HFFc6 (cell line): ENCODE measurements around the gene CREBRF. TPM values are rescaled to one million over a fixed set of nuclear protein-coding genes. Genes with fewer than 3 reads are reported as not detected.
"Not testable (repeated sequence)": the region's sequence is repeated elsewhere in the genome, so short reads cannot be mapped to it uniquely, and the experiment has no call there.

Experiments
- DNase-seq: peaks from one replicate; pipeline ENCODE4 v3.0.0-alpha.2; 2018
- H3K27ac Mint-ChIP-seq: 2 replicates; pipeline ENCODE4 v1.8.0; 2020; ENCODE audit warnings: mild to moderate bottlenecking, mixed read lengths
- H3K27me3 Mint-ChIP-seq: 2 replicates; pipeline ENCODE4 v1.8.0; 2021; ENCODE audit warnings: mild to moderate bottlenecking, moderate library complexity, mixed read lengths; ENCODE audit not compliant: insufficient read depth
- H3K36me3 Mint-ChIP-seq: 2 replicates; pipeline ENCODE4 v1.8.0; 2021; ENCODE audit warnings: low read depth, mixed read lengths
- H3K4me1 Mint-ChIP-seq: 2 replicates; pipeline ENCODE4 v1.8.0; 2020; ENCODE audit warnings: low read depth, mixed read lengths
- H3K4me3 Mint-ChIP-seq: 2 replicates; pipeline ENCODE4 v1.8.0; 2020; ENCODE audit warnings: mild to moderate bottlenecking, moderate library complexity, mixed read lengths
- H3K9me3 Mint-ChIP-seq: 2 replicates; pipeline ENCODE4 v1.8.0; 2020; ENCODE audit warnings: mild to moderate bottlenecking, mixed read lengths
- CTCF ChIP-seq: fragments of 200-600 bp; sonication (generic); IDR thresholded peaks from 2 replicates; pipeline ENCODE4 v1.5.0; 2021; ENCODE audit warnings: antibody characterized with exemption, mild to moderate bottlenecking
- total RNA-seq, 6 experiments: library from RNA; stranded (reverse); fragmentation: NEBNext Ultra II Directional; extraction: Animal tissue kit (Norgen Biotek cat#: 25700); gene quantifications; 2 replicates in 1 of 6; 3 replicates in 5 of 6; pipeline ENCODE4 v1.2.3, GENCODE V29; 2021

CREBRF gene
- total RNA-seq, 6 experiments from 2014 or later: 8.7 to 15.3 (median 10.7) TPM

GRCh38 chr5:173148354-173148753 lies 92.2 kb downstream of the CREBRF start:
- no peak for DNase-seq
- Mint-ChIP-seq H3K9me3 (no peaks in the 10 kb centered on the region), H3K27ac (no peak overlapping the region), H3K4me1 (peaks cover 14% of the 10 kb centered on the region), H3K36me3 (peaks cover 22% of the 10 kb centered on the region), H3K4me3 (no peak overlapping the region), H3K27me3 (peaks cover 2% of the 10 kb centered on the region; the same call in 1 of the 2 replicates)
- TF ChIP-seq CTCF: no peak

- H3K4me3 Mint-ChIP-seq: no peak overlapping the region
- H3K4me1 Mint-ChIP-seq: no peaks in the 10 kb centered on the region
- H3K27ac Mint-ChIP-seq: no peak overlapping the region
- DNase-seq: no peak
- no peak for TF ChIP-seq CTCF
- H3K36me3 Mint-ChIP-seq: peaks cover 29% of the 10 kb centered on the region
- no peaks in the 10 kb centered on the region for H3K9me3 Mint-ChIP-seq
- H3K27me3 Mint-ChIP-seq: no peaks in the 10 kb centered on the region
Measured at GRCh38 chr5:173152547-173152946, 96.4 kb downstream of the CREBRF start.

GRCh38 chr5:173153842-173154241 lies 97.7 kb downstream of the CREBRF start:
- TF ChIP-seq CTCF: no peak
- Mint-ChIP-seq H3K9me3 (no peaks in the 10 kb centered on the region), H3K4me3 (no peak overlapping the region), H3K27me3 (no peaks in the 10 kb centered on the region), H3K27ac (no peak overlapping the region), H3K36me3 (peaks cover 24% of the 10 kb centered on the region), H3K4me1 (no peaks in the 10 kb centered on the region)
- DNase-seq: no peak

- not testable (repeated sequence) for H3K9me3 Mint-ChIP-seq, H3K27ac Mint-ChIP-seq
- H3K36me3 Mint-ChIP-seq: peaks cover 17% of the 10 kb centered on the region
Measured at GRCh38 chr5:173154619-173155018, 98.5 kb downstream of the CREBRF start.

GRCh38 chr5:173155912-173156311 lies 99.8 kb downstream of the CREBRF start:
- no peak for DNase-seq
- H3K27ac Mint-ChIP-seq: no peak overlapping the region
- H3K4me3 Mint-ChIP-seq: no peak overlapping the region
- H3K4me1 Mint-ChIP-seq: no peaks in the 10 kb centered on the region
- no peaks in the 10 kb centered on the region for H3K27me3 Mint-ChIP-seq
- H3K9me3 Mint-ChIP-seq: no peaks in the 10 kb centered on the region
- peaks cover 16% of the 10 kb centered on the region; the same call in 1 of the 2 replicates for H3K36me3 Mint-ChIP-seq
- TF ChIP-seq CTCF: no peak

More at GRCh38 chr5:173154619-173155018, 98.5 kb downstream of the CREBRF start:
- H3K4me3 Mint-ChIP-seq, H3K27me3 Mint-ChIP-seq, H3K4me1 Mint-ChIP-seq, DNase-seq: not testable (repeated sequence)

GRCh38 chr5:173158366-173158765 lies 102.2 kb downstream of the CREBRF start:
- DNase-seq: no peak
- Mint-ChIP-seq H3K27me3 (peaks cover 1% of the 10 kb centered on the region; the same call in 1 of the 2 replicates), H3K27ac (no peak overlapping the region), H3K36me3 (peaks cover 17% of the 10 kb centered on the region; the same call in 1 of the 2 replicates), H3K4me3 (no peak overlapping the region), H3K9me3 (no peaks in the 10 kb centered on the region), H3K4me1 (no peaks in the 10 kb centered on the region)
- no peak for TF ChIP-seq CTCF
